Activated naive CD8-positive, alpha-beta T cell treated with anti-CD3 and anti-CD28 coated beads, Interleukin-2, amount 50 U/mL, for 16 hours (primary cell): Measurements from ENCODE around the gene ZNF74.
"Not testable (repeated sequence)": the region's sequence is repeated elsewhere in the genome, so short reads cannot be mapped to it uniquely, and the experiment has no call there.

Experiments
- DNase-seq: peaks from one replicate; pipeline ENCODE4 v3.0.0-alpha.2; 2020; ENCODE audit warnings: low read depth, low spot score

Gene ZNF74

DNA sequence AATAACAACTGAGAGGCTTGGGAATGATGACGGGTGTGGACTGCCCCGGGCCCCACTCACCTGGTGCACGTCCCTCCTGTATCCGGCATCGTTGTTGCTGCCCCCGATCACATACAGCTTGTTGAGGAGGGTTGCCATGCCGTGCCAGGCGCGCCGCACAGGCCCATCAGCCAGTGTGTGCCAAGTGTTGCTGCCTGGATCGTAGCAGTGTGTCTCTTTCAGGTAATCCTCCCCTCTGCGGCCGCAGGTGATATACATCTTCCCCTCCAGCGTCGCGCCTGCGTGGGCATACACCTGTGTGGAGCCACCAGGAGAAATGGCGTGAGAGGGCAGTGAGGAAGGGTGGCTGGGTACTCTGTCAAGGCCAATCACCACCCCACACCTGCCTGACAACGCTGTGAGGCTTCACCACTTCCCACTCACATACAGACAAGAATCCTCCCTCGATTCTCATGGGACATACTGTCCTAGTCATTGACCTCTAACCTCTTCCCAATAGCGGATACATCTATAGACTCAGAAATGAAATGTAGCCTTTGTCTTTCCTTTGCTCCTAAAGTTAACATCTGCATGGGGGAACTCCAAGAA lies 52.5 kb downstream of the ZNF74 start:
- DNase-seq, result no peak

DNA sequence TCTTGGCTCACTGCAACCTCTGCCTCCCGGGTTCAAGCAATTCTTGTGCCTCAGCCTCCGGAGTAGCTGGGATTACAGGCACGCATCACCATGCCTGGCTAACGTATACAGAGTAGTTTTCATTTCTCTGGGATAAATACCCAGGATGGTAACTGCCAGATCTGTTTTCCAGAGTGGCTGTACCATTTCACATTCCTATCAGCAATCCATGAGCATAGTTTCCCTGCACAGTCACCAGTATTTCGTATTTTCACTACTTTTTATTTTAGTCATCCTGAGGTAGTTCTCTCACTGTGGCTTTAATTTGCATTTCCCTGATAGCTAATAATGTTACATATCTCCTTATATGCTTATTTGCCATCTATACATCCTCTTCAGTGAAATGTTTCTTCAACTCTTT lies 54.7 kb downstream of the ZNF74 start:
- no peak for DNase-seq

DNA sequence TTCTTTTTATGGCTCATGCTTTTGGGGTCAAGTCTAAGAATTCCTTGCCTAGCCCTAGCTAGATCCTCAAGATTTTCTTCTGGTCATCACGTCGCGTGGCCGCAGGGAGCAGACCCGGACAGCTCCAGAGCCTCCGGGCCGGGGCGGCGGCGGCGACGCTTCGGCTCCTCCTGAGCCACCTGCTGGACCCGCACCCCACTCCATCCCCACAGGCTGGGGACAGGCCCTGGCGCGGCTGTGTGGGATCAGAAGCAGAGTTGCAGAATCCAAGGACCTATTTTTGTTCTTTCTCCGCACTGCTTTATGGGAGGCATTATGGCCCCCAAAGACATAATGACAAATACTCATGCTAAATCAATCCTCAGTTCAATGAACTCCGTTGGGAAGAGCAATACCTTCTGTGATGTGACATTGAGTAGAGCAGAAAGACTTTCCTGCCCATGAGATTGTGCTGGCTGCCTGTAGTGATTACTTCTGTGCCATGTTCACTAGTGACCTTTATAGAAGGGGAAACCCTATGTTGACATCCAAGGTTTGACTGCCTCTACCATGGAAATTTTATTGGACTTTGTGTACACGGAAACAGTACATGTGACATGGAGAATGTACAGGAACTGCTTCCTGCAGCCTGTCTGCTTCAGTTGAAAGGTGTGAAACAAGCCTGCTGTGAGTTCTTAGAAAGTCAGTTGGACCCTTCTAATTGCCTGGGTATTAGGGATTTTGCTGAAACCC lies 56.0 kb downstream of the ZNF74 start:
- no peak for DNase-seq

DNA sequence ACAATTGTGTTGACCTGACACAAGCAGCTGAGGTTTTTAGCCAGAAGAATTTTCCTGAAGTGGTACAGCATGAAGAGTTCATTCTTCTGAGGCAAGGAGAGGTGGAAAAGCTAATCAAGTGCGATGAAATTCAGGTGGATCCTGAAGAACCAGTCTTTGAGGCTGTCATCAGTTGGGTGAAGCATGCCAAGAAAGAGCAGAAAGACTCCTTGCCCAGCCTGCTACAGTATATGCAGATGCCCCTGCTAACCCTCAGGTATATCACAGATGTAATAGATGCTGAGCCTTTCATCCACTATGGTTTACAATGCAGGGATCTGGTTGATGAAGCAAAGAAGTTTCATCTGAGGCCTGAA lies 56.6 kb downstream of the ZNF74 start:
- DNase-seq, result no peak

DNA sequence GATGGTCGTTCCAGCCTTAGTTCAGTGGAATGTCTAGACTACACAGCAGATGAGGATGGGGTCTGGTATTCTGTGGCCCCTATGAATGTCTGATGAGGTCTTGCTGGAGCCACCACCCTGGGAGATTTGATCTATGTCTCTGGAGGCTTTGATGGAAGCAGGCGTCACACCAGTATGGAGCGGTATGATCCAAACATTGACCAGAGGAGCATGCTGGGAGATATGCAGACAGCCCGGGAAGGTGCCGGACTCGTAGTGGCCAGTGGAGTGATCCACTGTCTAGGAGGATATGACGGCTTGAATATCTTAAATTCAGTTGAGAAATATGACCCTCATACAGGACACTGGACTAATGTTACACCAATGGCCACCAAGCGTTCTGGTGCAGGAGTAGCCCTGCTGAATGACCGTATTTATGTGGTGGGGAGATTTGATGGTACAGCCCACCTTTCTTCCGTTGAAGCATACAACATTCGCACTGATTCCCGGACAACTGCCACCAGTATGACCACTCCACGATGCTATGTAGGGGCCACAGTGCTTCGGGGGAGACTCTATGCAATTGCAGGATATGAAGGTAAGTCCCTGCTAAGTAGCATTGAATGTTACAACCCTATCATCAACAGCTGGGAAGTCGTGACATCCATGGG lies 57.3 kb downstream of the ZNF74 start:
- DNase-seq, result not testable (repeated sequence)

DNA sequence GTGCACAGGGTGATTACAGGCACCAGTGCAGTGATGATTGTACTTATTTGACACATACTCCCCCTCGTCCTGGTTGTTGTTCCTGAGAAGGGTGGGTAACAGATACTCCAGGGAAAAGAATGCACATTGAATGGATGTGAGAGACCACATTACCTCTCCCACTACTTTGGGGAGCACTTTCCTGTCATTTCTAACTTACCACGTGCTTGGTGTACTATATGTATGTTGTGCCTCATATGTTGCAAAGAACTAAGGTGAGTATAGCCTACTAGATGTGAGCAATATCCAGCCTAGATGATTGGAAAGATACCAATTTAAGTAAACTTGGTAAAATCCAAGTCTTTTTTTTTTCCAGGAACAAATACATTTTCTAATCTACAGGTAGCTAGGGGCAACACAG lies 58.0 kb downstream of the ZNF74 start:
- DNase-seq, result no peak

DNA sequence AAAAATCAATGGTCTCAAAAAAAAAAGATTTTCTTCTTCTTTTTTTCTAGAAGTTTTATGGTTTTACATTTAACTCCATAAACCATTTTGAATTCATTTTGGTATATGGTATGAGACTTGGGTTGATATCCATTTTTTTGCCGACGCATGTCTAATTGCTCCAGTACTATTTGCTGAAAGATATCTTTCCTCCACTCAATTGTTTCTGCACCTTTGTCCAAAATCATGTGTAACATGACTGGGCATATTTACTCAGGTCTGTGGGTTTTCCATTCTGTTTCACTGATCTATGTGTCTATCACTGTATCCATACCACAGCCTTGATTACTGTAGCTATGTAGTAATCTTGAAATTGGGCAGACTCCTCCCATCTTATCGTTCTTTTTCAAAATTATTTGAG lies 59.3 kb downstream of the ZNF74 start:
- DNase-seq, result no peak

DNA sequence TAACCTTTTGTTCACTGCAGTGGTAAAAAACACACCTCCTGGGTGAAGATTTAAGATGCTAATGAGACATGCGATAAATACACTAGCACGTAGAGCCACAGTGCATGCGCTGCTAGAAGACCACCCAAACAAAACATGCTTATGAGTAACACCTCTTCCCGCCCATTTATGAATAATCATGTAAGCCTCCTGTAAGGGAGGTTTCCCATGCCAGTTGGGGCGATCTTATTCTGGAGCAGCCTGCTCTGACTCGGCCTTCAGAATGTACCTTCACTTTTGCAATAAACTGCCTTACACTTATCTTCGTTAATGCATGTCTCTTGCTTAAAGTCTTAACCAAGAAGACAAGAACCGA lies 61.7 kb downstream of the ZNF74 start:
- DNase-seq, result no peak

DNA sequence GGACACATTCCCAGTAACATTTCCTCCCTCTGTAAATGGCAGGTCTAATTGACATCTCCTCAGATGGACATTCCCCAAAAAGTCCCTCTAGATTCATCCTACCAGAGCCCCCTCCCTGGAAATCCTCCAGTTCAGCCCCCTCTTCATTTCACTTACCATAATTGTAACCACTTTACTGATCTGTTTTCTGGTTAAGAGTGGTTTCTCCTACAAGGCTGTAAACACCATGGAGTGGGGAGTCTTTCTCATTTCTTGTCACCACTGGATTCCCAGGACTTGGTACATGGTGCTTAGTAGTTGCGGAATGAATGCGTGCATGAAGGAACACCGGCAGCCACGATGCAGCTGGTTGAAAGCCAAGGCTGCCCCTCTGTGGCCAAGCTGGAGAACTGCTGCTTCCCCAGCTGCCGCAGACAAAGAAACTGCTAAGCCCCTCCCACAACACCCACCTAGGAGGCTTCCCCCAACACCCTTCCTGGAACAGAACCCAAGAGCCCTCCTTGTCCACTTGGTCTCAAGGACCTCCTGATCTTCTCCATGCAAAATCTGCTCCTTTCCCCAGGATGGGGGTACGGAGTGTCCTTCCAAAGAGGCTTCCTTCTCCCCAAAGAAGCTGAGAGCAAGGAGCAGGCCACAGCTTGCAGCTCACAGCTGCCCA lies 62.2 kb downstream of the ZNF74 start:
- peak; percentile 61 for DNase-seq

DNA sequence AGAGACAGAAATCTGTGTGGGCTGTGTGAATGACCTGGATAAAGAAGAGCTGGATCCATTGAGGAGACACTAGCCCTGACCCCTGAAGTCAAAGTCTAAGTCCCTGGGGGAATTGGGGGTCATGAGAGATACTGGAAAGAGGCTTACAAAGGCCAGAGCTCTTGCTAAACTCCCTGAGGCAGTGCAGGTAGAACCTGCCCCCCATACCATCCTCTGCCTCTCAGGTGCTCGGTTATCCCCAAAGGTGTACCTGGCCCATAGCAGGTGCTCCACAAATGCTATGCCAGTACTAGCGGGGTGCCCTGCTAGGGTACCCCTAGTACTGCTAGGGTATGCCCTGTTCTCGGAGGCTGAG lies 62.7 kb downstream of the ZNF74 start:
- no peak for DNase-seq

DNA sequence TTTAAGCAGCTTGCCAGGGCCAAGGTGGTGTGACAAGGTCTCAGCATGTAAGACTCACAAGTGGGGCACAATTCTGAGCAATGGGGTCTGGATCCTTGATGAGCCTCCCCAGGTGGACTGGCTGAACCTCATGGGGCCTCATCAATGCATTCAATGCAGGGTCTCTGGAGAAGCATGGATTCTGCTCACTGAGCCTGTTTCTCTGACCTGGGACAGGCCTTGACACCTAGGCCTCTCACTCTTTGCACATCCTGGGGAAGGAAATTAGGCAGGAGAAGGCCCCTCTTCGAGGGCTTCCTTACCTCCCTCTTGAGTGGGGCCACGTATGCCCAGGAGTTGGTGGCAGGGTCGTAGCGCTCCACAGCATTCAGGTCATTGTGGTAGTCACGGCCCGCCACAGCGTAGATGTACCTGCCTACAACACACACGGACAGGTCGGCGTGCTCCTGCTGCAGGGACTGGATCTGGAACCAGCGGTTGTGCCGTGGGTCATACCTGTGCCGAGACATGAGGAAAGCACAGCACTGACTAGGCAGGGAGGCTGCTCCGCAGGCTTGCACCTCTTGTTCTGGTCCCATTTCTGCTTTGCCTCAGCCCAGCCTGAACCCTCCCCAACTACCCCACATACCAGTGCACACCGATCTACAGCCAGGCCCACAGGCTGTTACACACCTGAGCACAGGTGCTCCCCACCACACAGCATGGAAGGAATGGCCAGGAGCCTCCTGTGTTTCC lies 63.7 kb downstream of the ZNF74 start:
- DNase-seq, result no peak
